ENCODE data around the gene USHBP1.
"Not testable (repeated sequence)": the region's sequence is repeated elsewhere in the genome, so short reads cannot be mapped to it uniquely, and the experiment has no call there.

The USHBP1 gene

DNA sequence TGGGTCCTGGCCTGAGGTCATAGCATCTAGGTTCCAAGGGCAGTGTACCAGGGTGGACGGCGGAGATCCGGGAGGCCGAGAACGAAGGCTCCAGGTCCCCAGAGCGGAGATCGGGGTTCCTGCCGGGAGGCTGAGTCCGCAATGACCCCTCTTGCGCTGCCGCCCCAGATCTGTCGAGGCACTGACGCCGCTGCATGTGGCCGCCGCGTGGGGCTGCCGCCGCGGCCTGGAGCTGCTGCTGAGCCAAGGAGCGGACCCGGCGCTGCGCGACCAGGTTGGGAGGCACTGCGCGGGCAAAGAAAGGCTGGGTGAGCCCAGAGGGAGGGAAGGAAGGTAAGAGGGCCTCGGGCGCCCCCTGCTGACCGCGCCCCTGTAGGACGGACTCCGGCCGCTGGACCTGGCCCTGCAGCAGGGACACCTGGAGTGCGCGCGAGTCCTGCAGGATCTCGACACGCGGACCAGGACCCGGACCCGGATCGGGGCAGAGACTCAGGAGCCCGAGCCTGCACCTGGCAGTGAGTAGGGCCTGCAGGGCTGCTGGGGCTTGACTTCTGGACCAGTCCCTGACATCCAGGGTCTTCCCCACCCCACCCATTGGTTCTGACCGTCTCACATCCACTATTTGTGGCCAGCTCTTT, 18.1 kb upstream of the USHBP1 start:
- DNase-seq: peak; percentile 61
- H3K27me3 ChIP-seq (replicated peaks): no peaks in the 10 kb centered on the region
- no peak overlapping the region for H3K27ac ChIP-seq
- in situ Hi-C loops (cut with HindIII; ENCODE audit: low pct_ligation_motif_present, low sequenced_read_pairs): no loop called here
- H3K36me3 ChIP-seq (replicated peaks): peaks cover under 1% of the 10 kb centered on the region
- H3K4me3 ChIP-seq (ENCODE audit: low read depth, low read length): peak overlapping the region; percentile 35
- TF ChIP-seq, protein P1, sequence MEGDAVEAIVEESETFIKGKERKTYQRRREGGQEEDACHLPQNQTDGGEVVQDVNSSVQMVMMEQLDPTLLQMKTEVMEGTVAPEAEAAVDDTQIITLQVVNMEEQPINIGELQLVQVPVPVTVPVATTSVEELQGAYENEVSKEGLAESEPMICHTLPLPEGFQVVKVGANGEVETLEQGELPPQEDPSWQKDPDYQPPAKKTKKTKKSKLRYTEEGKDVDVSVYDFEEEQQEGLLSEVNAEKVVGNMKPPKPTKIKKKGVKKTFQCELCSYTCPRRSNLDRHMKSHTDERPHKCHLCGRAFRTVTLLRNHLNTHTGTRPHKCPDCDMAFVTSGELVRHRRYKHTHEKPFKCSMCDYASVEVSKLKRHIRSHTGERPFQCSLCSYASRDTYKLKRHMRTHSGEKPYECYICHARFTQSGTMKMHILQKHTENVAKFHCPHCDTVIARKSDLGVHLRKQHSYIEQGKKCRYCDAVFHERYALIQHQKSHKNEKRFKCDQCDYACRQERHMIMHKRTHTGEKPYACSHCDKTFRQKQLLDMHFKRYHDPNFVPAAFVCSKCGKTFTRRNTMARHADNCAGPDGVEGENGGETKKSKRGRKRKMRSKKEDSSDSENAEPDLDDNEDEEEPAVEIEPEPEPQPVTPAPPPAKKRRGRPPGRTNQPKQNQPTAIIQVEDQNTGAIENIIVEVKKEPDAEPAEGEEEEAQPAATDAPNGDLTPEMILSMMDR (IDR thresholded peaks at IDR 0.05; ENCODE audit: low read depth, low read length, missing control alignments): peak; percentile 88

DNA sequence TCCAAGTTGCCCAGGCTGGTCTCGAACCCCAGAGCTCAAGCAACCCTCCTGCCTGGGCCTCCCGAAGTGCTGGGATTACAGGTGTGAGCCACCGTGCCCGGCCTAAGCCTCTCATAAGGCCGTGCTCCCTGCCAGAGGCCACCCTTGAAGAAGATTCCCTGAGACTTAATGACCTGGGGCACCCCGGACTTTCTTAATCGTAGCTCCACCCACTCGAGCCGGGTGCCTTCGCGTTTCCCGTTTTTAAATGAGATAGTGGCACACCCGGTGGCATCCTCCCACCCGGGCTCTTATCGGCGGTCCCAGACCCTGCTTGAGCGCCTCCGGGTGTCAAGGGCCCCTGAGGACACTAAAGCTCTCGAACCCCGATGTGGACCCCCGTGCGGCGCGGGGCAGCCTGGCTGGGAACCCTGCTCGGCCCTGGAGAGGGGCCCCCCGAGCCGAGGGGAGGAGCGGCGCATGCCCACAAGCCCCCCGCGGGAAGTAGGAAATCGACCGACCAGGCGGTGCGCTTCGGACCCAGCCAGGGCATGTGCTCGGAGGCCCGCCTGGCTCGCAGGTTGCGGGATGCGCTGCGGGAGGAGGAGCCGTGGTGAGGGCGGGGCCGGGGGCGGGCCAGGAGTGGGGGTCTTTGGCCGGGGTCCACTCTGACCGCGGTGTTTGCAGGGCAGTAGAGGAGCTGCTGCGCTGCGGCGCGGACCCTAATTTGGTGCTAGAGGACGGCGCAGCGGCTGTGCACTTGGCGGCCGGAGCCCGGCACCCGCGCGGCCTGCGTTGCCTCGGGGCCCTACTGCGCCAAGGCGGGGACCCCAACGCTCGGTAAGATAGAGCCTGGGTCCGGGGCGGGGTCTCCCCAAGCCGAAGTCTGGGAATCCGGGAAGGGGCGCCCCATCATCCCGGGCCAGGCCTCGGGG, 17.1 kb upstream of the USHBP1 start, which contains the start of gene ANKLE1:
Gene ANKLE1 (plus strand): TSS at position 511 of the 914 bp plus-strand sequence. CDS start 20 bp downstream, at position 531.
- peak within 1 kb of the TSS; percentile 35 for H3K4me3 ChIP-seq (ENCODE audit: low read depth, low read length)
- no peak for DNase-seq
- peaks cover 7% of the 10 kb centered on the region for H3K36me3 ChIP-seq (replicated peaks)
- H3K27me3 ChIP-seq (replicated peaks): no peaks in the 10 kb centered on the region
- no peak within 1 kb of the TSS for H3K27ac ChIP-seq
- in situ Hi-C loops (cut with HindIII; ENCODE audit: low pct_ligation_motif_present, low sequenced_read_pairs): no loop called here
- TF ChIP-seq, protein P1 (IDR thresholded peaks at IDR 0.05; ENCODE audit: low read depth, low read length, missing control alignments): no peak

DNA sequence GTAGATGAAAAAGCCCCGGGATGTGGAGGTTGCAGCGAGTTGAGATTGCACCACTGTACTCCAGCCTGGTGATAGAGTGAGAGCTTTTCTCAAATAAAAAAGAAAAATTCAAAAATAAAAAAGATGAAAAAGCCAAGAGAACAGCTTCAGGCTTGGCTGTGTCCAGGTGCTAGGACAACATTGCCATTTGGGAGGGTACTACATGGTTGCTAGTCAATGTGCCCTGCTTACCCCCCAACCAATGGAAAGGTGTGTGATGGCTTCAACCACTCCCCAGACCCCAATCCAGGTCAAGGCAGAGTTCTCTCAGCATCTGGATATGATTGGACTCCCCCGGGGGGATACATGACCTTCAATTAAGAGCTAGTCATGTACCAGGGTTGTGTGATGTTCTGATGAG, 14.9 kb upstream of the USHBP1 start:
- TF ChIP-seq, protein P1 (IDR thresholded peaks at IDR 0.05; ENCODE audit: low read depth, low read length, missing control alignments): no peak
- in situ Hi-C loops (cut with HindIII; ENCODE audit: low pct_ligation_motif_present, low sequenced_read_pairs): no loop called here
- no peak overlapping the region for H3K27ac ChIP-seq
- no peak overlapping the region for H3K4me3 ChIP-seq (ENCODE audit: low read depth, low read length)
- DNase-seq: no peak
- H3K27me3 ChIP-seq (replicated peaks): no peaks in the 10 kb centered on the region
- H3K36me3 ChIP-seq (replicated peaks): peaks cover 26% of the 10 kb centered on the region

- H3K36me3 ChIP-seq (replicated peaks): peaks cover 58% of the 10 kb centered on the region
- in situ Hi-C loops (cut with HindIII; ENCODE audit: low pct_ligation_motif_present, low sequenced_read_pairs): no loop called here
- TF ChIP-seq, protein P1 (IDR thresholded peaks at IDR 0.05; ENCODE audit: low read depth, low read length, missing control alignments): no peak
- no peak overlapping the region for H3K4me3 ChIP-seq (ENCODE audit: low read depth, low read length)
- H3K27ac ChIP-seq: no peak overlapping the region
- DNase-seq: no peak
- H3K27me3 ChIP-seq (replicated peaks): no peaks in the 10 kb centered on the region
Observed at GRCh38 chr19:17275441-17276175, 11.1 kb upstream of the USHBP1 start.

DNA sequence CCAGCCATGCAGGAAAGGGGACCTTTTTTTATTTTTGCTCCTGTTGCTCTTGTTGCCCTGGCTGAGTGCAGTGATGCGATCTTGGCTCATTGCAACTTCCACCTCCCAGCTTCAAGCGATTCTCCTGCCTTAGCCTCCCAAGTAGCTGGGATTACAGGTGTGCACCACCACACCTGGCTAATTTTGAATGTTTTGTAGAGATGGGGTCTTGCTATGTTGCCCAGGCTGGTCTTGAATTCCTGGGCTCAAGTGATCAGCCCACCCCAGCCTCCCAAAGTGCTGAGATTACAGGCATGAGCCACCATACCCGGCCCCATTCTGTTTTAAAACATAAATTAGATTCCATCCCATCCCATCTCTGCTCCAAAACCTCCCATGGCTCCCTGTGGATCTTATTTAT, 10.3 kb upstream of the USHBP1 start:
- H3K36me3 ChIP-seq (replicated peaks): peaks cover 62% of the 10 kb centered on the region
- H3K27ac ChIP-seq; H3K4me3 ChIP-seq (ENCODE audit: low read depth, low read length); H3K27me3 ChIP-seq (replicated peaks); in situ Hi-C loops (cut with HindIII; ENCODE audit: low pct_ligation_motif_present, low sequenced_read_pairs); DNase-seq: not testable (repeated sequence)

GRCh38 chr19:17268754-17269153, 4.2 kb upstream of the USHBP1 start:
- H3K27me3 ChIP-seq (replicated peaks): no peaks in the 10 kb centered on the region
- in situ Hi-C loops (cut with HindIII; ENCODE audit: low pct_ligation_motif_present, low sequenced_read_pairs): no loop called here
- peaks cover 39% of the 10 kb centered on the region for H3K36me3 ChIP-seq (replicated peaks)
- no peak overlapping the region for H3K27ac ChIP-seq
- DNase-seq: no peak
- H3K4me3 ChIP-seq (ENCODE audit: low read depth, low read length): no peak overlapping the region
- TF ChIP-seq, protein P1 (IDR thresholded peaks at IDR 0.05; ENCODE audit: low read depth, low read length, missing control alignments): no peak

Measured in brain microvascular endothelial cell (primary cell).